Metanephros (tissue), 1 donor: Measurements from ENCODE around the gene MASP1. TPM values are rescaled to one million over a fixed set of nuclear protein-coding genes. Genes with fewer than 3 reads are reported as not detected.

Source experiments
- total RNA-seq: library from RNA; depleted of rRNA; stranded (reverse); fragments of >200 nt; gene quantifications from one replicate; pipeline ENCODE4 v1.2.3, GENCODE V29; 2014

Gene MASP1, protein sequence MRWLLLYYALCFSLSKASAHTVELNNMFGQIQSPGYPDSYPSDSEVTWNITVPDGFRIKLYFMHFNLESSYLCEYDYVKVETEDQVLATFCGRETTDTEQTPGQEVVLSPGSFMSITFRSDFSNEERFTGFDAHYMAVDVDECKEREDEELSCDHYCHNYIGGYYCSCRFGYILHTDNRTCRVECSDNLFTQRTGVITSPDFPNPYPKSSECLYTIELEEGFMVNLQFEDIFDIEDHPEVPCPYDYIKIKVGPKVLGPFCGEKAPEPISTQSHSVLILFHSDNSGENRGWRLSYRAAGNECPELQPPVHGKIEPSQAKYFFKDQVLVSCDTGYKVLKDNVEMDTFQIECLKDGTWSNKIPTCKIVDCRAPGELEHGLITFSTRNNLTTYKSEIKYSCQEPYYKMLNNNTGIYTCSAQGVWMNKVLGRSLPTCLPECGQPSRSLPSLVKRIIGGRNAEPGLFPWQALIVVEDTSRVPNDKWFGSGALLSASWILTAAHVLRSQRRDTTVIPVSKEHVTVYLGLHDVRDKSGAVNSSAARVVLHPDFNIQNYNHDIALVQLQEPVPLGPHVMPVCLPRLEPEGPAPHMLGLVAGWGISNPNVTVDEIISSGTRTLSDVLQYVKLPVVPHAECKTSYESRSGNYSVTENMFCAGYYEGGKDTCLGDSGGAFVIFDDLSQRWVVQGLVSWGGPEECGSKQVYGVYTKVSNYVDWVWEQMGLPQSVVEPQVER
- 8.5 TPM for total RNA-seq

DNA sequence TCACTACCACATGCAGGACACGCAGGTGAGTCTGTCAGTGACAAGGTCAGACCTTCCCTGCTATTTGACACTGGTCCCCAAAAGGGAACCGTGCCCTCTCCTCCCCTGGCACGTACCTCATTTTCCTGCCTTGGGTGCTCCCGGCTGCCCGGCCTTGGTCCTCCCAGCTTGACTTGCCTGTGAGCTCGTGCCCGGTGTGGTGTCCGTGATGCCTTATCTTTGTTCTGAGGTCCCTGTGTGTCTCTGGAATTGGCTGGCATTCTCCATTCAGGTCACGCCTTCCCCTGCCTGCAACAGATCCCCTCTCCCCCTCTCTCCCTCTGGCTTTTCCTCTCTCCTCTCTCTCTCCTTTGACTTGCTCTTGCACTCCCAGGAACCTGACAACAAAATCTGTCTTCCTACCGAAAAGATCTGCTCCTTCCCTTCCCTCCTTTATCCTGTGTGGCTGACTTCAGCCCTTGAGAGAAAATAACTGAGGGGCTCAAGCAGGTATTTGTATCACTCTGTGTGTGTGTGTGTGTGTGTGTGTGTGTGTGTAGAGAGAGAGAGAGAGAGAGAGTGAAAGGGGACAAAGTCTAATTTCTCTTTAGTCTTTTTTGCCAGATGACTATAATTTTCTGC is at the start of gene MASP1:
Gene MASP1 (minus strand): TSS at position 226 of the 621 bp plus-strand sequence. CDS start 105 bp downstream, at position 121.

DNA sequence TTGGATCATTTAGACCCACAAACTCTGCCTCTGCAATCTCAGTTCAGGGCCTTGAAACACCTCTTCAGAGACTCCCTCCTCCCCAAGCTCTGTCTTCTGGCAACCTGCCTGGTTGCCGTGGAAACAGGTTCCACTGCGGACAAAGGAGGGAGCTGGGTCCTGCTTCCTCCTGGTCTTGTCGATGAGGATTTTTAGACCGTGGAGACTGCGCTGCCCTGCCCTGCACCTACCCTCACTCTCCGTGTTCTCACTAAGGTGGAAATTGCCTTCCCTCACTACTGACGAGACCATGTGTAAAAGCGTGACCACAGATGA is 94.2 kb downstream of the MASP1 start, which contains the start of gene RTP1:
Gene RTP1 (plus strand): TSS at position 152 of the 315 bp plus-strand sequence. CDS start 30 bp downstream, at position 182.

Other genes with a start within 250 kb of the MASP1 start
- 27.0 TPM for gene RPL39L, start 152.2 kb downstream of the MASP1 start, total RNA-seq
- not detected for gene RTP1, start 94.3 kb downstream of the MASP1 start, total RNA-seq
- gene RTP4, start 76.6 kb upstream of the MASP1 start, total RNA-seq, result 1.7 TPM